Measurements from ENCODE around the gene TOMM70.

The TOMM70 gene

DNA sequence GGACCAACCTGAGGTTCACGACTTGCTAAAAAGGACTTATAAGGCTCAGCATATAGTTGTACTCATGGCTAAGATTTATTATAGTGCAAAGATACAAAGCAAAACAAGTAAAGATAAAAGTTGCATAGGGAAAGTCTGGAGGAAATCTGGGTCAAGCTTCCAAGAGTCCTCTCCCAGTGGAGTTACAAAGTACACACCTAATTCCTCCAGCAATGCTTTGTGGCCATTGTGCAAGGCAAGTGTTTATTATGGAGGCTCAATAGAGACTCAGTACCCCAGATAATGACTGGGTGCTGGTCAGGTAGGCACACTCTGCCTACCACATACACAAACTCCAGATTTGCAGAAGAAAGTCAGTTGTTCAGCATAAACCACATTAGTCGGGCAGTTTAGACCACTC is 23.4 kb upstream of the TOMM70 start:
- H3K4me3 ChIP-seq (ENCODE audit: low read depth, low read length) = no peak overlapping the region
- TF ChIP-seq, protein P1, sequence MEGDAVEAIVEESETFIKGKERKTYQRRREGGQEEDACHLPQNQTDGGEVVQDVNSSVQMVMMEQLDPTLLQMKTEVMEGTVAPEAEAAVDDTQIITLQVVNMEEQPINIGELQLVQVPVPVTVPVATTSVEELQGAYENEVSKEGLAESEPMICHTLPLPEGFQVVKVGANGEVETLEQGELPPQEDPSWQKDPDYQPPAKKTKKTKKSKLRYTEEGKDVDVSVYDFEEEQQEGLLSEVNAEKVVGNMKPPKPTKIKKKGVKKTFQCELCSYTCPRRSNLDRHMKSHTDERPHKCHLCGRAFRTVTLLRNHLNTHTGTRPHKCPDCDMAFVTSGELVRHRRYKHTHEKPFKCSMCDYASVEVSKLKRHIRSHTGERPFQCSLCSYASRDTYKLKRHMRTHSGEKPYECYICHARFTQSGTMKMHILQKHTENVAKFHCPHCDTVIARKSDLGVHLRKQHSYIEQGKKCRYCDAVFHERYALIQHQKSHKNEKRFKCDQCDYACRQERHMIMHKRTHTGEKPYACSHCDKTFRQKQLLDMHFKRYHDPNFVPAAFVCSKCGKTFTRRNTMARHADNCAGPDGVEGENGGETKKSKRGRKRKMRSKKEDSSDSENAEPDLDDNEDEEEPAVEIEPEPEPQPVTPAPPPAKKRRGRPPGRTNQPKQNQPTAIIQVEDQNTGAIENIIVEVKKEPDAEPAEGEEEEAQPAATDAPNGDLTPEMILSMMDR (IDR thresholded peaks at IDR 0.05; ENCODE audit: borderline replicate concordance, insufficient read depth, low read depth, low read length) = no peak

DNA sequence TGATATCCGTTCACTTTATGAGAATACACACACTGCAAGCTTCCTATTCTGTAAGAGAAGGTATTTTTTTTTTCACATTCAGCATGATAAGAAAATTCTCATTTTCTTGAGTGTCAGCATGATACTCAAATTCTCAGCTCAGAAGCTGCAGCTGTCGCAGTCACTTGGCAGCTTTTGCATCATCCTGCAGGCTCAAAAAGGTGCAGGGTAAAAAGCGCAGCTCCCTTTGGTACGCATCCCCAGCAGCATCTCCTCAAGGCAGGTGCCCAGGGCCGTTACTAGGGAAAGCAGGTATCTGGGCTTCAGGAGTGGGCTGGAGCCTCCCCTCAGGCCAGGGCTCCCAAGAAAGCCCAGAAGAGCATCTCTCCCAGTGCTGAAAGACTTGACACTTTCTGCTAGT is 22.7 kb upstream of the TOMM70 start:
- TF ChIP-seq, protein P1 (IDR thresholded peaks at IDR 0.05; ENCODE audit: borderline replicate concordance, insufficient read depth, low read depth, low read length) = no peak
- no peak overlapping the region for H3K4me3 ChIP-seq (ENCODE audit: low read depth, low read length)

GRCh38 chr3:100420885-100421284 is 20.0 kb upstream of the TOMM70 start:
- TF ChIP-seq, protein P1 (IDR thresholded peaks at IDR 0.05; ENCODE audit: borderline replicate concordance, insufficient read depth, low read depth, low read length) = no peak
- no peak overlapping the region for H3K4me3 ChIP-seq (ENCODE audit: low read depth, low read length)

- TF ChIP-seq, protein P1 (IDR thresholded peaks at IDR 0.05; ENCODE audit: borderline replicate concordance, insufficient read depth, low read depth, low read length) = no peak
- H3K4me3 ChIP-seq (ENCODE audit: low read depth, low read length) = no peak overlapping the region
Observed at GRCh38 chr3:100419406-100419805, 18.5 kb upstream of the TOMM70 start.

DNA sequence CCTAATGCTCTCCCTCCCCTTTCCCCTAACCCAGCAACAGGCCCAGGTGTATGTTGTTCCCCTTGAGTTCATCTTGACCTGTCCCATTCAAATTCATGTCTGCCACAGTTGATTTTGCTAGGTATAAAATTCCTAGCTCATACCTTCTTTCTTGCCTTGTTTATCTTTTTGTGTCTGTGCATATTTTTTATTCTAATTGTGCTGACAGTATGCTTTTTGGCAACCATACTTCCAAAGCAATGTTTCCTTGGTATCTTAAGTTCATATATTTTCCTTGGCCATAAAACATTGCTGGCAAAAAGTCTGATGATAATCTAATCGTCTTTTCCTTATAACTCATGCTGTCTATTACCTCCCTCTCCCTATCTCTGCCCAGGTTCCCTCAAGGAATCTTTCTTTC is 16.0 kb upstream of the TOMM70 start:
- no peak overlapping the region for H3K4me3 ChIP-seq (ENCODE audit: low read depth, low read length)
- TF ChIP-seq, protein P1 (IDR thresholded peaks at IDR 0.05; ENCODE audit: borderline replicate concordance, insufficient read depth, low read depth, low read length) = no peak

GRCh38 chr3:100416176-100416575 is 15.3 kb upstream of the TOMM70 start:
- TF ChIP-seq, protein P1 (IDR thresholded peaks at IDR 0.05; ENCODE audit: borderline replicate concordance, insufficient read depth, low read depth, low read length) = no peak
- no peak overlapping the region for H3K4me3 ChIP-seq (ENCODE audit: low read depth, low read length)

DNA sequence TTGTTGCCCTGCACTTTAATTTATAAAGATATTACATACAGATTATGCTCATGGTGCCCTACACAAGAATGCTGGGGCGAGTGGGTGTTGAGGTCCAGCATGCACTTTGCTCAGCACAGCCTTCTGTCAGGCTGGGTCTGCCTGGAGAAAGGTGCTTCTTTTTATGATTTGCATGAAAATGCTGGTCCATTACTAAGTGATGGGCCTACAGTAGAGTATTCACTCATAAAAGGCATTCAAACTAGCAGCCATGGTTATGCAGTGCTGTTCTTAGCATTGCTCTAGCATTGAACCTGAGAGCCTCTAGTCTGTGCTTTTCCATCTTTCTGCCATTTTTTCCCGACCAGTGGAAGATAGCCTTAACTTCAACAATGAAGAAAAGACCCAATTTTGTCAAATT is 12.7 kb upstream of the TOMM70 start:
- H3K4me3 ChIP-seq (ENCODE audit: low read depth, low read length) = no peak overlapping the region
- TF ChIP-seq, protein P1 (IDR thresholded peaks at IDR 0.05; ENCODE audit: borderline replicate concordance, insufficient read depth, low read depth, low read length) = no peak

Measured in GM12875 (cell line).